Raji (cell line): Measurements from ENCODE around the gene GLG1.

Experiments
- POLR2A ChIP-seq: IDR thresholded peaks from 2 replicates; pipeline ENCODE4 v1.6.1; 2011; ENCODE audit warnings: low read depth, low read length, control low read depth; ENCODE audit not compliant: insufficient read depth

GLG1 gene

DNA sequence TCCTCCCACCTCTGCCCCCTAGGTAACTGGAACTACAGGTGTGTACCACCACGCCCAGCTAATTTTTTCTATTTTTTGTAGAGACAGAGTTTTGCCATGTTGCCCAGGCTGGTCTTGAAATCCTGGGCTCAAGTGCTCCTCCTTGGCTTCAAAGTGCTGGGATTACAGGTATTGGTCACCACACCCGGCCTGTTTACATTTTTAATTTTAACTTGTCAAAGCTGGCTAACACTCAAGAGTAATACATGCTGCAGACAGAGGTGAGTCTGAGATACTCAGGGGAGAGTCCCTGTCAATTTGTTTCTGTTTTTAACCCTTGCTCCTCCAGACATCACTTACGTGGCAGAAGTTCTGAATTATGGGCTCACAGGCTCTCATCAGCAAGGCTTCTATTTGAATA is 134.9 kb downstream of the GLG1 start:
- TF ChIP-seq POLR2A, result no peak

DNA sequence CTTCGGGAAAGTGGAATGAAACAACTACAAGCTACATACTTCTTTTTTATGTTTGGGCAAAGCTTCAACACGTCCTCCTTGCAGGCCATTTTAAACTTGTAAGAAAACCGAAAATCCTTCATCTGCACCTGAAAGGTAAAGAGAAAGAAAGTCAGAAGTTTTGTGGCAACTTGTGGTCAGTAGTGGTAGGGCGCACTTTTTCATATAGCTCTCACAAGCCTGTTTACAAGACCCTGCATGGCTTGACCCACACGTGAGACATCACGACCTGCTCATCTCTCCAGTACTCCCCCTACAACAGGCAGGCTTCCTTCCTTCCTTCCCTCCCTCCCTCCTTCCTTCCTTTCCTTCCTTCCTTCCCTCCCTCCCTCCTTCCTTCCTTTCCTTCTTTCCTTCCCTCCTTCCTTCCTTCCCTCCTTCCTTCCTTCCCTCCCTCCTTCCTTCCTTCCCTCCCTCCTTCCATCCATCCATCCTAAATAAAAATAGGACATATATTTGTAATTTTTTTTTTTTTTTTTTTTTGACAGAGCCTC is 136.9 kb downstream of the GLG1 start:
- TF ChIP-seq POLR2A, result no peak

DNA sequence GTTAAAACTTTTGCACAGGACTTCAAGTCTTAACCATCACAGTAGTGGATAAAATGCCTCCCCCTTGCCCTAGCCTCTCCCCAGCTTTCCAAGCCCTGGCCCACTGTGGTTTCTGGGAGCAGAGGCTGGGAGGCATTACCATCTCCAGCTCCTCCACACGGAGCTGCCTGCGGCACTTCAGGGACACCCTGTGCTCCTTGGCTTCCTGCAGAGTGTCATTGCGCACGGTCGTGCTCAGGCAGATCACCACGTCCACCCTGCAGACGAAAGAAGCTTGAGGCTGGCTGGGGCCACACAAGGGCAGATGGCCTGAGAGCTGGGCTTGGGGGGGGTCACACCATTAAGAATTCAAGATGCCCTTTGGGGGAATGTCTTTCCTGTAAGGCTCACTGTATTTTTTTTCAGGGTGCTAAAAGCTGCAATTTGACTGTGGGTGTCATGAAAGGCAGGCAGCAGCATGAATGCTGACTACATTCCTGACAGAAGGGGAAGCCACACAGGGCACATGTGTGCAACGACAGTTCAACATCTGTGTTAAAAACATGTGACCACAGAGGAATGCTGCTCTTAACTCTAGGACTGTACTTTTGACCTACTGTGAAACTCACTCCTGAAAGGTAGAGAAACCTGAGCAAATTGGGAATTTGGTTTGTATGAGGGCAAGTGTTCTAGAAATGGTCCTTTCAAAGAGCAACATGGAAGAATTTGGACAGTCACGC is 137.9 kb downstream of the GLG1 start:
- TF ChIP-seq POLR2A, result no peak

DNA sequence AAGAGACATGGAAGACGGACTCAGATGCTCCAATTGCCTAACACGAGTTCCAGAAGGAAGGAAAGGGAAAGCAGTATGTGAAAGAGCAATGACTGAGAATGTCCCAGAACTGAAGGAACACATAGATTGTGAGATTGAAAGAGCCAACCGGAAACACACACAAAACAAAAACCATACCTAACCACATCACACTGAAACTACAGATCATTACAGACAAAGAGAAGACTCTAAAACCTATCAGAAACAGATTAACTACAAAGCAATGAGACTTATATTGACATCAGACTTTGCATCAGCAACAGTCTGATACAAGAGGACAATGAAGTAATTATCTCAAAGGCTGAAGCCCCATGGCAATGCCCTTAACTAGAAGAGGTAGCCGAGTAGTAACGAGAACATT is 140.0 kb downstream of the GLG1 start:
- no peak for TF ChIP-seq POLR2A

DNA sequence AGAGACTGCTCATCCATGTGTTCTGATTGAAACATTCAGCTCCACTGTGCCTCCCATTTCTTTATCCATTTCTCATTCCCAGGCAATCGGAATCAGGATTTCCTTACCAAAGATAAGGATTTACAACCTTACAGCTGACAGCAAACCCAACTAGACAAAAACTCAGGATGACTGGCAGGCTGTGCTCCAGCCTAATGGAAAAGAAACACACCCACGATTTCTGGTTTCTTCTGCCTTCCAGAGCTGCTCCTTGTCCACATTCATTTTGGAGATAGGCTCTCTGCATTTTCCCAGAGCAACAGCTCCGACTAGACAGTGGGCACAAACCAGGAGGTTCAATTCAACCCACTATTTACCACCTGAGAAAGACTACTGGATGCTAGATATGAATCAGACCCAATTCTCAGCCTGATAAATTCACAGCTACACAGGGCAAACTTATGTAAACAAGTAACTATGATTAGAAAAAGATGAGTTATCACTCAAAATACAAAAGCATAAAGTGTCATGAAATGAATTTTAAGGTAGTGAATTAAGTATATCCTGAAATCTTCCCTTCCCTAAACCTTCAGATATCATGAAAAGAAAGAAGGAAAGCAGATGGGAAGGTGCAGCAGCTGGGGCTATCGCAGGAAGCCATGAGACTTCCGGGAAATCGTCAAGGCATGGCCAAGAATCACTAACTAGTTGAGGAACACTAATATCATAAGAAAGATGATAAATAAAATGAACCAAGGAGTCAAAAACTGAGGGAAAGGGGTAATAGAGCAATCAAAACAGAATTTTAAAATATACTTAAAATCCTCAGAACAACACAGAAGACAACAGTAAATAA is 140.8 kb downstream of the GLG1 start:
- no peak for TF ChIP-seq POLR2A

DNA sequence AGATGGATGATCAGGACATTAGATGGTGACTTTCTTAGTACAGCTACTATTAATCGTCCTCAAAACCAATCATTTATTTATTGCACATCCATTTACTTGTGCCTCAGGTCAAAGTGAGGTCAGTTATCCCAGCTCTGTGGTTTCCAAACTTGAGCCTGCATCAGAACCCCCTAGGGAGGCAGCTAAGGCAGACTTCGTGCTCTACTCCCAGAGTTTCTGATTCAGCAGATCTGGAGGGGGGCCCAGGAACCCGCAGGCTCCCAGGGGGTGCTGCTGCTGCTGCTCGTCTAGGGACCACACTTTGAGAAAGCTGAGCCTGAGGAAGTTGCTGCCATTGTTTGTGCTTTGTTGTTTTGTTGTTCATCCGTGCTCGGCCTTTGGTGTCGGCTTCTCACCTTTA is 141.6 kb downstream of the GLG1 start:
- no peak for TF ChIP-seq POLR2A

DNA sequence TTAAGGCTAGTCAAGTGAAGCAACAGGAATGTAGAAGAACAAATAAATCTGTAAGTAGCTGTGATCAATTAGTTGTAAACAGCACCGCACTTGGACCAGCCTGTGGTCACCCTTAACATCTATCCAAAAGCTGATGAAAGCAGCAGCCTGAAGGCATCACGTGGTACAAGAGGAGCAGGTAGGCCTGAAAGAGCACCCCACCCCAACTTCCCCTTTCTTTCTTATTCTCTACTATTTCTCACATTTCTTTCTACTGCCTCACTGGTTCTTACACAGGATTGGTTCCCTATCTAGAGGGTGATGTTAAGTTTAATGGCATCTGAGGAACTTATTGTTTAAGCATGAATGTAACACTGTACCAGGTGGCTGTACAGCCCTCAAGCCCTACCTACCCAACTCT is 143.0 kb downstream of the GLG1 start:
- no peak for TF ChIP-seq POLR2A

DNA sequence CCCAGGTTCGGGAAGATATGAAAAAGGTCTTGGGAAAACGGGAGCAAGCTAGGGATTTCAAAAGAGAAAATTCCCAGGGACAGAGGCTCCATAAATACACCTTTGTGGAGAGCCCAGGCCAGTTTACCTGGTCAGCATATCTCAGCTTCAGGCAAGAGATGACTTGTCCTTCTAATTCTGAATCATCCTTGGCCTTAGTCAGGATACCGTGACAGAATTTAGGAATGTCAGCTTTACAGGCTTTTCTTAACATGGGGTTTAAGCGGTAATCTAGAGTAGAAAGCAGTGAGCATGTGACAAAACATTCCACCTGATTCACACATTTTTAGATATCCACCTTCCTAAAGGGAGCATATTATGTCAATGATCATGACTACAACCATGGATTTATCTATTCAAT is 144.6 kb downstream of the GLG1 start:
- TF ChIP-seq POLR2A, result no peak

DNA sequence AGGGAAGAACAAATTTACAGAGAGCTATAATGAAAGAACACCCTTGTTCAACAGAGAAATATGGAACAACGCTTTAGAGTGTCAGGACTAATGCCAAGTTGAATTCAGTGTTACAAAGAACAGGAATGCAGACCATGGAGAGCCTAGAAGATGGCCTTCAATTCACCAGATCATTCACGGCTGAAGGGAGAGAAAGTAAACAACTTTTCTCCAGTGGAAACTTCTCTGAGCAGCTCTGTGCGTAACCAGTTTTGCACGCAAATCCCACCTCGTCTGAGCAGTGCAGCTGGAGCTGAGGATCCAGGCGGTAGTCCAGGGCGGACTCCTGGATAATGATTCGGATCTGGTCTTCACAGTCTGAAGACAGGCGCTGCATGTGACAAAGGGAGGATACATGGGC is 145.1 kb downstream of the GLG1 start:
- TF ChIP-seq POLR2A, result no peak

DNA sequence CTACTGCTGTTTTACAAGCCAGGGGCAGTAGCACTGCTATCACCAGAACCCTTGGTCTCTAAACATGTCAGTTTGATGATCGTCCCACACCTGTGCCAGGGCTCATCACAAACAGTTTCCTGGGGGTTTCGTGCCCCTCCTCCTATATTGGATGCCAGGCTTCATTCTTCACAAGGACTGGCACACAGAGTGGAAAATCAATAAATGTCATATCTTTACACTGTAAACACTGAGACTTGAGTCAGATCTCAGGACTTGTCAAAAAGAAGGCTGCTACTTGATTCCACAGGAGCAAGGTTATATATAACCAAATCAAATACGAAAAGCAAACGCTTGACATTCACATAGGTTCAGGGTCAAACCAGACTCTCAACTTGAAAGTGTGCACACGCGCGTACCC is 146.4 kb downstream of the GLG1 start:
- no peak for TF ChIP-seq POLR2A

DNA sequence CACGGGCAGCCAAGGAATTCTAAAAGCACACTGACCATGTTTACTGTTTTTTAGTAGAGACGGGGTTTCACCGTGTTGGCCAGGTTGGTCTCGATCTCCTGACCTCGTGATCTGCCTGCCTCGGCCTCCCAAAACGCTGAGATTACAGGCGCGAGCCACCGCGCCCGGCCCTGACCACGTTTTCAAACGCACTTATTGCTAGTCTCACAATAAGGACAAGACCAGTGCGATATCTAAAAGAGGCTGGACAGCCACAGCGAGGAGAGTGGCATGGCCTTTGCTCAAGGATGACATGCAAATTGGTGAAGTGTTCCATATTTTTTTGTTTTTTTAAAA is 150.7 kb downstream of the GLG1 start:
- no peak for TF ChIP-seq POLR2A

DNA sequence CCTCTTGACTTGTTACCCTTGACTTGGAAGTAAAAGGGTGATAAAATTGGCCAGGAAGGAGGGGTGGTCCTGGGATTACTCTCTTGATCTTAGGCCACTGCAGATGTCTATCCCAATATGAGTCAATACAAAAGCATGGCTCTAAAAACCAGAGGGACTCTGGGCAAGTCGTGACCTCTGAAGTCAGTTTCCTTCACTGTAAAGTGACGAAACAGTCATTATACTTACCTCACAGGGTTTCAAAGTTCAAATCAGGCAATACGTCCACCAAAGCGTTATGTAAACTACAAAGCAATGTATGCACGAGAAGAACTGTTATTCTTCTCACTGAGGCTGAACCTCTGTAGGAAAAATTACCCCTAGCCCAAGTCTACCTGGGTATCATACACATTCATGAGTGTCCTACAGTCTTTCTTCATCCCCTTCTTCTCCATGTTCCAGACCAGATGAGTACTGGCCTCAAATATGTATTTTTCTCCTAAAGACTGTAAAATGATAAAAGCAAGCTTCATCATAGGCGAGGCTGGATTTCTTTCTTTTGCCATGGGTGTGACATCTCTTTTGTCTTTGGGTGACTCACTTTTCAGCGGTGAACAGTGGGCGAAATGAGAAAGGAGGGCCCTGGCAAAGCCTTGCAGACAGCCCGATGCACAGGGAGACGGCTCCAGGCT is 151.2 kb downstream of the GLG1 start:
- TF ChIP-seq POLR2A, result no peak

DNA sequence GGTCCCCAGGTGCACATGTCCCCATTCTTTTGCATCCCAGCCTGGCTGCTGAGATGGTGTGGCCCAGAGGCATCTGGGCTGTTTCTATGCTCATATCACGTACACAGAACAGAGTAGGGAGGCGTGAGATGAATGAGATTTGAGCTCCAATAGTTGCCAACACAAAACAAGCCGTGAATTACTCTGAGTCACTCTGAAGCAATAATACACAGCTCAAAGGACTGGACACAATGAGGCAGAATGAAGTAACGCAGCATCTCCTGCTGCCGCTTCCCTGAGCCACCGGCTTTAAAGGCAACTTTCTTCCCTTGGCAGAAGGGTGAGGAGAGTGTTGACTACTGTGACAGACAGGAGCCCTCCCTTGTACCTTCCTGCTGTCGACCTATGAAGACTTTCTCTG is 151.7 kb downstream of the GLG1 start:
- TF ChIP-seq POLR2A, result no peak

DNA sequence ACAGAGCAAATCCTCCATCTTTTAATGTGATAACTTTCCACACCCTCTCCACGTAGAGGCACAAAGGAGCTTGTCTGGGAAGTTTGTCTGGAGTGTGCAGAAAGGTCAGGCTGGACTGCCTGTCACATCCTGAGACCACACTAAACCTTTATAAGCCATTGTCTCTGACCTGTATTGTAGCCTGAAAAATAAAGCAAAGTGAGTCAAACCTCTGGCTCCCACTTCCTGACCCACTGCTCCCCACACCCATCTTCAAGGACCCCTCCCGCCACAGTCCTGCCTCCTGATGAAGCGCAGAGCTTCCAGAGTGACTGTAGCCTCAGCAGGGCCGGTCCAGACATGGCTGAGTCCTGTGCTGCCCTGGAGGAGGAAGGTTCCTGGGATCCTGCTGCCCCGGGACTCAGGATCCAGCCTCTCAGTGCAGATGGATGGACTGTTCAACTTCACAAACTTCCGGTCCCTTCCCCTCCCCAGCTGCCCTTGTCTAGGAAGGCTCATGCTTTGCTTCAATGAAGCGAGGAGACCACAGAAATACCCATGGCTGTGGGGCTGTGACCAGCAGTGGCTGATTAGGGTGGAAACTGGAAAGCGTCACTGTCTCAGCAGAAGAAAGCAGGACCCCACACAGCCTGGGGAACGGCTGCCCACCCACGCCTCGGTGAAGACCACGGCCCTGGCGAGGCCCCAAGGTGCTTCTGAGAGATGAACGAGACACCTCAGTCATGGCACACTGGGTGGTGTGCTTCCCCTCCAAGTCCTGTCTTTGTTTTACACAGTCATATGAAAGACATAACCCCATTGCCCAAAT is 154.8 kb downstream of the GLG1 start:
- no peak for TF ChIP-seq POLR2A

DNA sequence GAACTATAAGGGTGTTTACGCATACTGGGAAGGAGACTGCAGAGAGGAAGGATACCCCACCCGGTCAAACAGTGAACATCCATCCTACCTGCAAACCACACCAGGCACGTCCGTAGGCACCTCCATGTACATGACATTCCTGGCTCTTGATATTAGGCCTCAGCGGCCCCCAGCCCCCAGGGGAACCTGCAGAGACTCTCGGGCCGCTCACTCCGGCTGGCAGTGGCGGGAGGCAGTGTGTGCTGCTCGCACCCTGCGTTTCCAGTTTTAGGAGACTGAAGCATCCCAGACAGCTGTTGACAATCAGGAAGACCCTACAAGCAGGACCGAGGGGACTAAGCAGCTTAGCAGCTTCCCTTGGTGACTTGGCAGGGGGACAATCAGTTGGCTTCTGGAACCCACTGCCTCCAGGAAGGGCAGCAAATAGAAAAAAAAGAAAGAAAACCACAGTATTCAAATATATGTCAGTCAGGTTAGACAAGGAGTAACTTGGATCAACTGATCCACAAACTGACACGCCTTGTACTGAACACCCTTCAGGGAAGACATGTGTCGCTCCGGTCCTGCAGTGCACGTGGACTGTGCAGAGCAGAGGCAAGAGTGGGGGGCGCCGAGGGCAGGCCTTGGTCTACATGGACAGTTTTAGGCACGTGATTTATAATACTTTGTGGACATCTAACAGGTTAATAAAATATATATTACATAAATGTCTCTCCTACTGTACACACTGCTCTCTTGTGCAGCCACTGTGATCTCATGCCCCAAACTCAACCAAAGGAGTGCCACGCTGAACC is 155.8 kb downstream of the GLG1 start:
- TF ChIP-seq POLR2A, result no peak

DNA sequence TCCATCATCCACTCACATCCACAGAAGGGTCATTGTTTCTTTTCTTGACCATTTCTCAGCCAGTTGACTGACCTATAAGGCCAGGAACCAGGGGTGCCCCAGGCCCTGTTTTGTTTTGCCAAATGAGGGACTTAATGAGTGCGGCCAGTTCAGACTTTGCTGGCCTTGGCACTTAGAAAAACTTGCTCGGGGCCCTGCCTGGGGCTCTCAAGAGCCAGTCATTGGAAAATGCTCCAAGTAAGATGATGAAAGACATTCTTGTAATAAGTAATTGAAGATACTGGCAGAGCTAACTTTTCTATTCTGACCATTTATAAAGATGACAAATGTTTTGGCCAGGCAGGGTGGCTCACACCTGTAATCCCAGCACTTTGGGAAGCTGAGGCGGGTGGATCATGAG is 156.7 kb downstream of the GLG1 start:
- TF ChIP-seq POLR2A, result no peak
